Measurements from ENCODE around the gene APP.

APP gene

DNA sequence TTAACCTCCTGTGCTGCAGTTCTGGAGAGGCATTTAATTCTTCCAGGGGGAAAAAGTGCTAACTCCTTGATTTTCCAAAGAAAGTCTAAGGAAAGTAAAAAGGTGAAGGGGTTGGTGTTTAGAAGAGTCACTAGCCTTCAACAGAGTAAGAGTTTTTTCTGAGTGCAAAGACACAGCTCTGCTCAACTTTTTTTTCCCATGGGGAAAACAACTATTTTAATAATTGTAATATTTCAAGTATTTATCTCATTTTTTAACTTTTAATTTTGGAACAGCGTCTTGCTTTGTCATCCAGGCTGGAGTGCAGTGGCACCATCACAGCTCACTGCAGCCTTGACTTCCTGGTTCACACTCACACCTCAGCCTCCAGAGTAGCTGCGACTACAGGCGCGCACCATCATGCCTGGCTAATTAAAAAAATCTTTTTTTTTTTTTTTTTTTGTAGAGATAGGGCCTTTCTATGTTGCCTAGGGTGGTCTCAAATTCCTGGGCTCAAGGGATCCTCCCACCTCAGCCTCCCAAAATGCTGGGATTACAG is 202.6 kb downstream of the APP start:
- no peak for DNase-seq

DNA sequence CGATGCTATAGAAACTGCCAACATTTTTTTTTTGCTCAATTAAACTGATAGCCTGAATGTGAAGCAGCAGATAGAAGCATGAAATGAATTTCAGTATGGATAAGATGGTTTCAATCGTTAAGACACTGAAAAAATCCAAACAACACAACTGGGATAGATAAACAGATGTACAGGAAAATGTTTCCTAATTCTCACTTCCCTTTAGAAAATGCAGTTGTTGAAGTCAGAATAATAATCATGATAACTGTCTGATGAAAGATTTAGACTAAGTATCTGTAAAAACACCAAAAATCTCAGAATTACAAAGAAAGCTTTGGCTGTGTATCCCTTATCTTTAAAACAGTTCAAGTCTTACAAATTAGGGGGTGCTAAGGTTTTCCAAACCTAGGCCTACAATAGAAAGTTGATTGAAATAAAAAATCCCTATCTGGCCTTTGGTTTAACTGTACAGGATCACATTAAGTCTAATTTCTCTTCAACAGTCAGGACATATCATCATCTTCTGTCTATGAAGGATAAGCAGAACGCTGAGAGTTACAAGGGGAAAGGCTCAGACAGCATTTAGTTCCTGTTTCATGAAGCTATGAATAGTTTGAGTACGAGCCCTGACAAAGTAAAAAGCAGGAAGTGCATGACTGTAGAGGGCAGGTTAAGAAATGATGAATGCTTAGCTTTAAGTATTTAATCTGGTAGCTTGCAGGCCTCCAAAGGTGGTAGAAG is 203.2 kb downstream of the APP start:
- no peak for DNase-seq

DNA sequence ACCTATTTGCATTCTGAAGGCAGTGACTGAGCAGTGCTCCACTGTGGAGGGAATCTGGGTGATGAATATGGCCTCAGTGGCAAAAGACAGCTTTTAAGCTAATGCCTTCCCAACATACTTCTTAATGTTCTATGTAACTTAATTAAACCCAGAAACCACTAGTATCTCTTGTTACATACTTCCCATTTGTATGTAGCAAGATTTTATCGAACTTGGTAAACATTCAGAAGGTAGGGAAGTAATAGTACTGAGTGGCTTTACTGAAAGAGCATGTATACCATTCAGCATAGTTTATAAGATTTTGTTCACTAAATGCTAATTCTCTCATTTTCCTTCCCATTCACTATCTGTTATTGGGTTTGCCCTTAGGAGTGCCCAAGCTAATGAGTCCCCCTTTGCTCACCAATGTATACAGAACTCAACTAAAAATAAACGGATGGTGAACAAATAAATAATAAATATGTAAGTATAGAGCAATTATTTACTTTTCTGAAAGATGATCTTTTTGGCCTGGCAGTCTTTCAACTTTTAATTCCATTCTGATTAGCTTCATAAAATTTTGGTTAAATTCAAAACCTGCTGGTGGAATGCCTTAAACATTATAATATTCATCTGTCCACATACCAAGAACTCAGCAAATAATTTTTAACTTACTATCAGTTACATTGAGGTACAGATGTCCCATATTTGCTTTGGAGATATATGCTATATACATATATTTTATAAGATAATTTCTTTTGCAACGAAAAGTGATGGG is 204.4 kb downstream of the APP start:
- no peak for DNase-seq

DNA sequence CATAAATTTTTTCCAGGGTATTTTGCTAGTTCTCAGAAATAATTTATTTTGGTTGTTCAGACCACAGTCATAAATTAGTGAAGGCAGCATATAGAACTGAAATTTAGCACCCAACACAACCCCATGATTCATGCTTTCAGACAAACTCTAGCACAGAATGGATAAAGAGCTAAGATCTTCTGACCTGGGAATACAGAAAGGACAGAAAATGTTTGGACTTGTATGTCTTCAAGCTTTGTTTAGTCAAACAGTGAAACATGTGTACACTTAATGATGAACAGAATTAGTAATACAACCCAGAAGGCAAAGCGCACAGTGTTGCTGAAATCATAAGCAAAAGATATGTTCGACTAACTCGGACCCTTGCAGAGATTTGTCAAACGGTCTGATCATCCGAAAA is 205.6 kb downstream of the APP start:
- no peak for DNase-seq

DNA sequence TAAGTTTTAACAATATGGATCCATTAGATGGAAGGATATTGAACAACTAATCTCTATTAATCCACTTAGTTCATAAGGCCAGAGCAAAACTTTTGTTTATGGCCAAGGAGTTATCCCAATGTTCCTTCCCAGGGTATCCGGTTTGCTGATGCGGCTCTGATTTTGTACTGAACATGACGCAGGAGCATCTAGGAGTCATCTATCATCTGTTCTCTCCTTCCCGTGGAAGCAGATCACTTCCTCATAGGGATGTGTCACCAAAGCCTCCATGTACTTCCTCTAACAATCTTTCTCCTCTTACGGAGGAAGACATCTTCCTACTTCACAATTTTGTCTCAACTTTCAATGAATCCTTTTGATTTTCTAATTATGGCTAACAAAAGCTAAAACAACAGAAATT is 206.6 kb downstream of the APP start:
- no peak for DNase-seq

DNA sequence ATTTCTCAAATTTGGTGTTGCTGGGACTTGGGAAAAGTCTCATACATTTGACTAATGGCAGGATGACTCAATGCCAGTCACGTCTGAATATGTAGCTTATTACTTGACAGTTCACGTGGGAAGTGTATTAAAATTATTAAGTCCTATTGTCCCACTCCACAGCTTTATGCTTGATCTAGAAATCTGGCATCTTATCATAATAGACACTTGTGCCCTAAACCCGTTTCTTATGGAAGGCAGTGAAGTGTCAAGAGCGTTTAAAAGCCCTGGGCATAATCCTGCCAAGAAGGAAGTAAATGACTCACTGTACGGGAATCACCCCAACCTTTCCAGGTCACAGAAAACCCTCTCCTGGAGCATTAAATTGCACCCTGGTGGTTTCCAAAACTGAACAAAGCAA is 207.4 kb downstream of the APP start:
- DNase-seq, result no peak

DNA sequence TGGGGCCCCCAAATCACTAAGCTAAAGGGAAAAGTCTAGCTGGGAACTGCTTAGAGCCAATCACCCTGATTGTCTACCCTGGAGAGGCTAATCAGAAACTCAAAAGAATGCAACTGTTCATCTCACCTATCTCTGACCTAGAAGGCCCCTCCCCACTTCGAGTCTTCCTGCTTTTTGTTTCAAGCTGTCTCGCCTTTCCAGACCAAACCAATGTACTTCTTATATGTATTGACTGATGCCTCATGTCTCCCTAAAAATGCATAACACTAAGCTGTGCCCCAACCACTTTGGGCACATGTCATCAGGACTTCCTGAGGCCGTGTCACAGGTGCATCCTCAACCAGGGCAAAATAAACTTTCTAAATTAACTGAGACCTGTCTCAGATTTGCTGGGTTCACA is 209.5 kb downstream of the APP start:
- no peak for DNase-seq

DNA sequence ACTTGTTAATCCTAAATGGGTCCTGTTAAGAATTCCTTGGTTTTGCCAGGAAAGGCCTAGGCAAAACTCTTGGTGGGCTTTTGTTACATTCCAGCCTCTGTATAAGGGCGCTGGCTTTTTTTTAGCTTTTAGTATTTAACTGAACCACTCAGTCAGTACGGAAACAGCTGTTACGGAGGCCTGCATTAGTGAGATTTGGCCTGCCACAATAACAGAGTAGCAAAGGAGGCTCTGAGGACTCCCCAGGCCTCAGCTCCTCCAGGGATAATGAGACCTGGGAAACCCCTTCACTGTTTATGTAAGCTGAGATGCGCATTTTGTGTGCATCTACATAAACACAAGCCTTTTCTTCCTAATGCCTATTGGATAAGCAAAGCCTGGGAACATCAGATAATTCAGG is 210.2 kb downstream of the APP start:
- no peak for DNase-seq

DNA sequence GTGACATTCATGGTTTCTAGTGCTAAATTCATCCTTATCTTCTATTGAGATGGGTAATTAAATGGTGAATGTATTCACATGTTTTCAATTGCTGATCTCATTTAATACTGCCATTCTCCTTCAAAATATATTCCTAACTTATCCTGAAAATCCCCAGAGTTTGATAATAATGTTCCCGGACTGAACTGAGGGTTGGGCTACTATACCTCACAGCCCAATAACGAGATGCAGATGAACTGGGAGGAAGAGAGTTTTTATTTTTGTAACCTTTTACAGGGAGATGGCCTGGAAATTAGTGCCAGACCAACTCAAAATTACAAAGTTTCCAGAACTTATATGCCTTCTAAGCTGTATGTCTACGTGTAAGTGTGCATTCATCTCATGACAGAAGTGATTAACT is 210.8 kb downstream of the APP start:
- no peak for DNase-seq

DNA sequence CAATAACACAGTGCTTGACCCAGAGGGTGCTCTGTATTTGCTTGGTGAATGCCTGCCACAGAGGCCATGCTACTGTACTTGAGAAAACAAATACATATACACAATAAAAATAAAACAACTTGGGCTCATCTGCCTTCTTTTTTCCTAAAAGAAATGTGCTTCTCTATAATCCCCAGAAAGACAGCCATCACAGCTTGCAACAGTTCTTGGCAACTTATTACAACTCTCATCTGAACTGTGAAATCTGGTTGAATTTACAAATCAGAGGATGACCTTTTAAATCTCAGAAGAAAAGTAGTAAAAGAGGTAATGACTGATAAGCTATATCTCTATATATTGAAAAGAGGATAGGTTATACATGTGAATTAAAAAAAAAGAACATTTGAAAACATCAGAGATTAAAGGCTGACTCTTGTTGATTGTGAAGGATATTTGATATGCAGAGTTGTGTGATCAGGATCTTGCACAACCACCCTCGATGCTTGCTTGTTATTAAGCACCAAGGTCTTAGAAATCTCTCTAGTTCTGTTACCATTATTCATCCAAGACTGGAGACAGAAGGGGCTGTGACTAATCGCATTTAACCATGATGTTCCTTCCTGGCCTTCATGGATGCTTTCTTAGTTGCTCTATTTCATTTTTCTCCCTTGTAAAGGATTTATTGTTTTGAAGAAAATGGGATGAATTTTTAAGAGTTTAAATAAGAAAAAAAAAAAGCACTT is 213.4 kb downstream of the APP start:
- DNase-seq, result no peak

DNA sequence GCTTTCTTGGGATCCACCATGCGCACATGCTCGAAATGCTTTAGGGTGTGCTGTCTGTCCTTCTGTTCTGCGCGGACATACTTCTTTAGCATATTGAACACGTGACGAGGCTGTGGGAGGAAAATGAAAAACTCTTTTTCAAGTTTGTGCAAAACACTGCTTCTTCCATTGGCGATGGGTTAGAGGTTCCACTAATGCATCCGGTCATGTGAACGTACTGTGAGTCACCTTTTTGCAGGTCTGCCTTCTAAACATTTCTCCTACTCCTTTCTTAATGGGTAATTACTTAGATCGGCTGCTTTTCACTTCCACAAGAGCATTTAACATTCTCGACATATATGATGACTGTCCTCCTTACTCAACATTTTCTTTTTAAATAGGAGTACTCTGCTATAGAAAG is 214.9 kb downstream of the APP start:
- no peak for DNase-seq

DNA sequence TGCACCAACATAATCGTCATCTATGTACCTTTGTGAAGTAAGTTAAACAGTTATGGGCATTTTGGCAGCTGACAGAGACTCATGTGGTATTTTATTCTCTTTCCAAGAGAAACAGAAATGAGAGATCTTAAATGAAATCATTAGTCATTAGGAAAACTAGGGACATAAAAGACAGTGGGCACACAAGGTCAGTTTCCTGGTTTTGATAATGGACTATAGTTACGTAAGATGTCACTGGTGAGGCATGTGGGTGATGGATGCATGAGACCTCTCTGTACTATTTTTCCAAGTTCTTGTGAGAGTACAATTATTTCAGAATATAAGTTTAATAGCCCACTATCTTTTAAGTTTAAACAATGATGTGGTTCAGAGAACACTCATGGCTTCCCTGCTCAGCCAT is 216.9 kb downstream of the APP start:
- DNase-seq, result no peak

DNA sequence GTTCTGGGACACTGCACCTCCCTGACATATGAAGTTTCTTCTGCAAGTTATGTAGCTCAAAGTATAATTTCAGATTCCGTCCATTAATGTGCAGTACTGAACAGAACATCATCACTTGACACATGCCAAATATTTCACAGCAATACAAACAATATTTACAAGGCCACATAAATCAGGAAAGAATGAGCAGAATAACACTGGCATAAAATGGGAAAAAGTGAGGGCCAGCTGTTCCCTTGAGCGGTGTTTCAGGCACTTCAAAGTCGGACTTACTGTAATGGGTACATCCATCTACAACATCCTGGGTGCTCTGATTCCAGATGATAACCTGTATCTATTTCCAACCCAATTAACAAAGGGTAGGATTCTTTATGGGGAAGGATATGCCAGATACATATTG is 217.4 kb downstream of the APP start:
- DNase-seq, result no peak

DNA sequence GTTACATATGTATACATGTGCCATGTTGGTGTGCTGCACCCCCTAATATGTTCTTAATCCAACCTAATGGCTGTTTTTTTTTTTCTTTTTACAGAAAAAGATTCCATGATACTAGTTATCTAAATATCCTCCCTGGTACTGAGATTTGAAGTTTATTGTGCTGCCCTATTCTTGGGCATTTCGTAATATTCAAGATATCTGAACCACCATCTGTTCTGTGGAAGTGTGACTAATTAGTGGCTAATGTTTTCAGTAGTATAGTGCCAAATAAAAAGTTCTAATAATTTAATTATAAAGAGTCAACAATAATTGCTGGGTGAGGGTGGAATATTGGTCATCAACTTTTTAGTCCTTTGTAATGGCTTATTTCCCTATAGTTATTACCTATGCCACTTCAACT is 218.3 kb downstream of the APP start:
- DNase-seq, result no peak

DNA sequence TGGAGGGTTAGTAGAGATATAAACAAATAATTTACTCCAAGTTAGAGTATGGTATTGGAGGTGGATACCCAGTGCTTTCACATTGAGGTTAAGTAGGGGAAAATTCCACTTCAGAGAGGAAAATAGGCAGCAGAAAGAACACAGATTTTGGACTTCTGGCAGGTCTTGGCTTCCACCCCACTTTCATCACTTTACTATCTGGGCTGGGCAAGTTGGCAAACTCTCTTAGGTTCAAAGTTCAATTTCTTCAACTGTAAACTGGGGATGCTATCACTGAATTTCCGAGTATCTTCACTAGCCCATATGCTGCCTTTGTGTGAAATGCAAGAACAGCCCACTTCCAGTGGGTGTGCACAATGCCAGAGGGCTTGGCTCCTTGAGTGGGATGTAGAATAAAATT is 220.9 kb downstream of the APP start:
- DNase-seq, result no peak

DNA sequence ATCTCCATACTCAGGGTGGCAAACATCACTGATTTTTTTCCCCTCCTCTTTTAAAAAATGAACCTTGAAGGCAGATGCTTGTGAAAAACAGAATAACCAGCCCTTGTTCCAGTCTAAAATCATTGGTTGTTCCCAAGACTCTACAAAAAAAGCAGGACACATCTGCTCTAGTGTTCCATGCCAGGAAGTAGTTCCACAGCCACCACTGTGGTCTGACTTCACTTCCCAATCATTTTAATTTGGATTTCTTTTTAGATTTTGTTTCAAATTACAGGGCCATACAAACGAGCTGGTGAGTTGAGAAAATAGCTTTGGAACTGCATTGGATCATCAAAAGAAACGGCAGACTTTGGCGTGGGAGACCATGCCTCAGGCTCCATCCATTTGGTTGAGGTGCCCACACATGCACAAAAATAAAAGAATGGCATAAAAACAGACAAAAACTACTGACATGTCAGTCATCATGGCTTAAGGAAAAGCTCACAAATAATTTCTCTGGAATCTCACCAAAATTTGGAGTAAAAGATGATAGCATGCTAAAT is 225.8 kb downstream of the APP start:
- no peak for DNase-seq

DNA sequence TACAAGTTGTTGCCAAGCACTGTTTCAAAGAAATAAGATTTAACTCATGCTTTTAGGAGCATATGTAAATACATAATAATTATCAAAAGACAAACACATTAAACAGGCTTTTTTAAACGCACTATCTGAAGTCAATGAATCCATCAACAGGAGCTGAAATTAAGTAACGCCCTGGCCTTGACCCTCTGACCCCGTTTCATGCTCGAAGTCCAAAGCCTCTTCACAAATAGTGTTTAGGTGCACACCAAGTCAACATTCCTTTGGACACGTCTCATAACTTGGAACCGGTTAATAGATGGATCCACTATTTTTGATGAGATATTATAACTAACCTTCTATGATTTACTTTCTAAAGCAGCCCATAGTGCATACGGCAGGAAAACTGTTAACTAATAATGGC is 226.5 kb downstream of the APP start:
- DNase-seq, result no peak

DNA sequence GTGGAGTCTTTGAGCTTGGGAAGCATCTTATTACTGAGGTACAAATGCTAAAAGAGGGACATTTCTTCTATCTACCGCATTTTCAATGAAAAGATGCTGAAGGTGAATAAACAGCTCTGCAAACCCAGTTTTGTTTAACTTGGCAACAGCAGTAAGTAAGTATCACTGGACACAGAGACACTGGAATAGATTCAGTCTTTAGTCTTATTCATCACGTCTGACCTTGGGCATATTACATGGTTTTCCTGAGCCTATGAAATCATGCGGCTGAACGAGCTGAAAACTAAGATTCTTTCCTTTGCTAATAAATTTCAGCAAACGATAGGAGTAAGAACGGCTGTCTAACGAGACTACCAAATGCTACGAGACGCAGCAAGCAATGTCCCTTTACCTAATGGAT is 228.4 kb downstream of the APP start:
- DNase-seq, result no peak

DNA sequence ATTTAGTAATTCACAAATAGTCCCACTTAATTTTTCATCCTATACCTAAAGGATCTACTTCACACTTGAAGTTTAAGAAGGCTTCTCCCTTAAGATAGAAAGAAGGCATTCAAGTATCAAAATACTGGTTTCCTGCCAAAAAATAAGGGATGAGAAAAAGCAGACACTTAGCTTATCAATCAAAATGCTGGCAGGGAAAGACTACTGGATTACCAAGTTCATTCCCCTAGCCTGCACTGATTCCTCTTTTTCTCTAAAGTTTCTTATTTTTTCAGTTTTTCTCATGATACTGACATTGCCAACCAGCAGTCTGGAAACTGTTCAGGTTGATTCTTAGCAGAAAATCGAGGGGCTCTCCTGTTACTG is 231.2 kb downstream of the APP start:
- no peak for DNase-seq

DNA sequence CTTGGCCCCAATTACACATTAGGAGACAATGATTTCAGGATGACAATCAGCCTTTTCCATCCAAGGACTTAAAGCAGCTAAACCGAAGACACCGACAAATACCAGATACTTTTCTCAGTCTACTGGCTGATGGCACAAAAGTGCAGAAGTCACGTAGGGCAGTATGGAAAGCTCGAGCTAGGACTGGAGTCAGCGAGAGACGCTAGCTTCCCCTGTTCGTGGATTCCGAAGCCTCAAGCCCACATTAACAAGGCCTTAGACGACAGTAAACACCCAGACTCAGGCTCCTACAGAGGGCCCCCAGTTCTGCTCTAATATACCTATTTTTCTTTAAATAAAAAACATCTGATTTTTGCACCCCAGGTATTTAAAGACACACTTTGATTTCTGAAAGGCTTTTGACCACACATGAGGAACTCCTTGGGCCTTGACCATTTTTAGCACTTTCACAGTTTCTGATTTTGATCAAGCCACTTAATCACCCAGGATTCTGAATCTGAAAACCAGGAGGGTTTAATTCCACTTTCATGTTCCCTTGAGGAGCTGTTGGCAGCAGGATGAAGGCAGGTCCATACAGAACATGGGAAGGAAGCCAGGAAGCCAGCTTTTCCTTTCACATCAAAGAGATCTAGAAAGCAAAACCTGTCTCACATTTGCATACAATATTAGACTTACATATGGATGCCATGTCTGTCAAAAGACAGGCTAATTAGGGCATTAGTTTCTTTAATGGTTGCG is 231.7 kb downstream of the APP start:
- no peak for DNase-seq

DNA sequence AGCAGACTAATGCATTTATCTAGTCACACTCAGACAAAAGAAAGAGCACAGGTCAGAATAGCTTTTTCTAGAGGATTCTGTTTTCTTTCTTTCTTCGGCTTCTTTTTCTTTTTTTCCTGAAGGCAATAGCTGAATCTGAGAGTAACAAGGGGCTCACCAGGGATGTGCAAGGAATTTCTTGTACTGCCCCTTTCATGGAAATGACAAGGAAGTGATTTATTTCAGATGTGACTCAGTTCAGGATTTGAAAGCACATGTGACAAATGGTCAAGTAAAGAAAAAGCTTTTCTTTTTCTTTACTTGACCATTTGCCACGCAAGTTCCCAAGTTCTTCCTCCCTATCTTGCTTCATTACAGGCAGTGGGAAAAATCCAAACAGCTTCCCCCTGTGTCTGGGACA is 233.8 kb downstream of the APP start:
- no peak for DNase-seq

DNA sequence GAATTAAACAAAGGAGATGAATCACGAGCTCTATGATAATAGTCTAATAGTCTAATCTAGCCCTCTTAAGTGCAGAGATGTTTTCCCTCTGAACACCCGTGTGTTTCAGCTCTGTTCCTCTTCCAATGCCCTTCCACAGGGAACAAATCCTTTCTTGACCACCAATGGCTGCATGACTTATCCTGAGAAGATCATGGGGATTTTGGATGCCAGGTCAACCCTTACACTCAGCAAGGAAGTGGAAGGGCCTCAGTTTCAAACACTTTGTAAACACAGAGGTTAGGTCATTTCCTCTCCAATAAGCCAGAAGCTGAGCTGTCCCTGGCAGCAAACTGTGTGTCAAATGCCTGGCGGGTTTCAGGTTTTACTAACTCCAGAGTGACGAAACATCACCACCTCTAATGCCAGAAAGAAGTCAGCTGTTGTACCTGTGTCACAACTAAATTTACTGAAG is 235.8 kb downstream of the APP start:
- no peak for DNase-seq

DNA sequence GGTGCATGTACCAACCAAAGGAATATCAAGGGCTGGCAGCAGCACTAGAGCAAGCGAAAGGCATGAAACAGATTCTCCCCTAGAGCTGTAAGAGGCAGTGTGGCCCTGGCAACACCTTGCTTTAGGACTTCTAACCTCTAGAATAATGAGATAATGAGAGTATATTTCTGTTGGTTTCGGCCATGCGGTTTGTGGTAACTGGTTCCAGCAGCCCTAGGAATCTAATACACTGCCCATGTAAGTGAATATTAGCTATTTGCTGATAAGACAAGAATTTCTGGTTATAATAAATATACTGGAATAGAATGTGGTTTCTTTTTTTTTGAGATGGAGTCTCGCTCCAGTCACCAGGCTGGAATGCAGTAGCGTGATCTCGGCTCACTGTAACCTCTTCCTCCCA is 236.4 kb downstream of the APP start:
- DNase-seq, result no peak

Data from activated CD4-positive, alpha-beta T cell treated with anti-CD3 and anti-CD28 coated beads for 1 hour (primary cell).